Body of pancreas (tissue), 4 donors: ENCODE results near the gene AK2.

Experiments used
- CTCF ChIP-seq, 7 experiments: fragments of 450-650 bp in 4 of 7; fragments of 200-600 bp in 3 of 7; sonication (generic) in 3 of 7; IDR thresholded peaks; one replicate each; pipeline ENCODE4 v1.5.1; 2016 to 2019; ENCODE audit warnings: antibody characterized with exemption in 7 of 7
- POLR2A ChIP-seq, 3 donors: fragments of 450-650 bp; IDR thresholded peaks; one replicate each; pipeline ENCODE4 v1.6.1; 2016; ENCODE audit warnings: antibody characterized with exemption in 3 of 3, mild to moderate bottlenecking in 2 of 3

GRCh38 chr1:33082575-33083108 lies 46.0 kb upstream of the AK2 start:
- TF ChIP-seq CTCF (IDR thresholded peaks at IDR 0.05) (no peak), POLR2A (IDR thresholded peaks at IDR 0.05) (no peak)
